H1 (cell line): ENCODE measurements around the gene REC8. TPM values are rescaled to one million over a fixed set of nuclear protein-coding genes. Genes with fewer than 3 reads are reported as not detected.

Experiments used
- CTCF ChIA-PET: fragments of 300-600 bp; sonication (Branson Sonifier 250); formaldehyde crosslinking; loops from one replicate; lab custom pipeline; 2021; ENCODE audit not compliant: partially characterized antibody; lab: Charles Lee
- POLR2A ChIA-PET: fragments of 300-600 bp; sonication (Branson Sonifier 250); formaldehyde crosslinking; loops from one replicate; lab custom pipeline; 2021; ENCODE audit warnings: inconsistent platforms; ENCODE audit not compliant: partially characterized antibody; lab: Charles Lee
- DNase-seq, 2 experiments: peaks; one replicate each; pipeline versions ENCODE4 v3.0.0 to v3.0.0-alpha.2; 2010 to 2022; ENCODE audit warnings: low spot score in 2 of 2, low read depth in 1 of 2, mixed read lengths in 1 of 2
- FAIRE-seq: peaks from 2 replicates; lab custom pipeline; 2011; peaks lifted over from hg19 to GRCh38; lab: Jason Lieb, UNC
- H2AFZ ChIP-seq: 2 replicates; pipeline ENCODE4 v1.8.1; 2012; ENCODE audit warnings: low read length, inconsistent platforms
- H2AK5ac ChIP-seq: 2 replicates; pipeline ENCODE4 v1.6.1; 2013; ENCODE audit warnings: low read depth, low read length
- H2BK120ac ChIP-seq: replicated peaks from 2 replicates; pipeline ENCODE3; 2013; ENCODE audit warnings: low read depth, low read length, inconsistent platforms
- H2BK12ac ChIP-seq: 2 replicates; pipeline ENCODE4 v1.6.1; 2013; ENCODE audit warnings: low read depth, low read length
- H2BK15ac ChIP-seq: 2 replicates; pipeline ENCODE4 v1.6.1; 2013; ENCODE audit warnings: low read length
- H2BK20ac ChIP-seq: 2 replicates; pipeline ENCODE4 v1.6.1; 2013; ENCODE audit warnings: low read length
- H2BK5ac ChIP-seq: 2 replicates; pipeline ENCODE4 v1.6.1; 2013; ENCODE audit warnings: low read depth, low read length
- H3K14ac ChIP-seq: 2 replicates; pipeline ENCODE4 v1.6.1; 2013; ENCODE audit warnings: inconsistent platforms; ENCODE audit not compliant: insufficient read length
- H3K18ac ChIP-seq: 2 replicates; pipeline ENCODE4 v1.6.1; 2013; ENCODE audit warnings: low read length; ENCODE audit errors: extremely low read depth
- H3K23ac ChIP-seq: 2 replicates; pipeline ENCODE4 v1.6.1; 2013; ENCODE audit warnings: inconsistent platforms; ENCODE audit not compliant: insufficient read length
- H3K23me2 ChIP-seq: 2 replicates; pipeline ENCODE4 v1.6.1; 2013; ENCODE audit warnings: low read depth, low read length
- H3K27ac ChIP-seq: 2 replicates; pipeline ENCODE4 v1.6.1; 2011; ENCODE audit warnings: low read depth, low read length, inconsistent platforms
- H3K27me3 ChIP-seq, 4 experiments: replicated peaks in 1 of 4; 1 replicate in 1 of 4; 2 replicates in 3 of 4; pipeline versions ENCODE4 v1.6.1 to v1.8.1; 2011 to 2013; ENCODE audit warnings: low read length in 3 of 4, mild to moderate bottlenecking in 3 of 4, inconsistent platforms in 2 of 4, mixed read lengths in 2 of 4, moderate library complexity in 1 of 4; ENCODE audit not compliant: control insufficient read depth in 3 of 4, insufficient read depth in 3 of 4; ENCODE audit errors: extremely low read depth in 1 of 4
- H3K36me3 ChIP-seq, 4 experiments: 2 replicates each; pipeline versions ENCODE4 v1.6.1 to v1.8.1; 2011 to 2013; ENCODE audit warnings: mild to moderate bottlenecking in 4 of 4, low read length in 3 of 4, moderate library complexity in 2 of 4, control low read depth in 1 of 4, inconsistent platforms in 1 of 4; ENCODE audit not compliant: insufficient read depth in 4 of 4, control insufficient read depth in 2 of 4
- H3K4ac ChIP-seq: replicated peaks from 2 replicates; pipeline ENCODE3; 2013; ENCODE audit warnings: low read length, low read depth, mixed read lengths, inconsistent platforms; ENCODE audit not compliant: insufficient read length
- H3K4me1 ChIP-seq, 4 experiments: replicated peaks in 1 of 4; 1 replicate in 1 of 4; 2 replicates in 3 of 4; pipeline versions ENCODE4 v1.6.1 to v1.8.1; 2011 to 2013; ENCODE audit warnings: low read length in 3 of 4, inconsistent platforms in 2 of 4, mixed read lengths in 1 of 4; ENCODE audit not compliant: insufficient read depth in 4 of 4, control insufficient read depth in 3 of 4
- H3K4me2 ChIP-seq, 2 experiments: 2 replicates each; pipeline versions ENCODE4 v1.6.1 to v1.8.1; 2011 to 2013; ENCODE audit warnings: low read depth in 2 of 2, low read length in 2 of 2, control low read depth in 1 of 2, inconsistent platforms in 1 of 2, mild to moderate bottlenecking in 1 of 2; ENCODE audit not compliant: insufficient read depth in 1 of 2
- H3K4me3 ChIP-seq, 4 experiments: fragments of 200-600, 300-600 bp in 1 of 4; sonication (generic), shearing (Covaris generic), sonication (Bioruptor Twin) in 1 of 4; 2 replicates each; pipeline versions ENCODE4 v1.5.1 to v1.8.1; 2011 to 2016; ENCODE audit warnings: low read length in 4 of 4, low read depth in 3 of 4, control low read depth in 2 of 4, inconsistent platforms in 2 of 4, mild to moderate bottlenecking in 2 of 4, mixed read lengths in 1 of 4, moderate library complexity in 1 of 4; ENCODE audit not compliant: insufficient read depth in 2 of 4; ENCODE audit errors: extremely low read depth in 1 of 4
- H3K56ac ChIP-seq: replicated peaks from 2 replicates; pipeline ENCODE3; 2013; ENCODE audit warnings: low read depth, mild to moderate bottlenecking, mixed read lengths, low read length, inconsistent platforms; ENCODE audit not compliant: insufficient read length
- H3K79me1 ChIP-seq: 2 replicates; pipeline ENCODE4 v1.6.1; 2013; ENCODE audit warnings: low read depth, low read length, control low read depth
- H3K79me2 ChIP-seq, 2 experiments: 2 replicates each; pipeline versions ENCODE4 v1.6.1 to v1.8.1; 2012 to 2013; ENCODE audit warnings: low read length in 2 of 2, mild to moderate bottlenecking in 2 of 2, inconsistent platforms in 1 of 2; ENCODE audit not compliant: insufficient read depth in 2 of 2, control insufficient read depth in 1 of 2
- H3K9ac ChIP-seq, 4 experiments: replicated peaks in 1 of 4; 1 replicate in 1 of 4; 2 replicates in 3 of 4; pipeline versions ENCODE4 v1.6.1 to v1.8.1; 2011 to 2013; ENCODE audit warnings: low read depth in 3 of 4, low read length in 3 of 4, control low read depth in 2 of 4, mild to moderate bottlenecking in 2 of 4, moderate library complexity in 2 of 4, inconsistent platforms in 1 of 4; ENCODE audit errors: extremely low read depth in 1 of 4
- H3K9me3 ChIP-seq, 2 experiments: 2 replicates each; pipeline versions ENCODE4 v1.6.1 to v1.8.1; 2012 to 2013; ENCODE audit warnings: mild to moderate bottlenecking in 2 of 2, moderate library complexity in 2 of 2, control low read depth in 1 of 2, inconsistent platforms in 1 of 2, low read depth in 1 of 2, low read length in 1 of 2, mixed read lengths in 1 of 2; ENCODE audit not compliant: insufficient read depth in 2 of 2
- H4K20me1 ChIP-seq, 2 experiments: replicated peaks in 1 of 2; 2 replicates each; pipeline versions ENCODE3 to v1.8.1; 2011 to 2013; ENCODE audit warnings: inconsistent platforms in 2 of 2, low read length in 2 of 2, mild to moderate bottlenecking in 1 of 2; ENCODE audit not compliant: insufficient read depth in 2 of 2, control insufficient read depth in 1 of 2
- H4K5ac ChIP-seq: 2 replicates; pipeline ENCODE4 v1.6.1; 2013; ENCODE audit warnings: low read length, low read depth, mixed read lengths, inconsistent platforms; ENCODE audit not compliant: insufficient read length
- H4K8ac ChIP-seq: 2 replicates; pipeline ENCODE4 v1.8.0; 2013; ENCODE audit warnings: mild to moderate bottlenecking, moderate library complexity, low read length, inconsistent platforms; ENCODE audit not compliant: insufficient read depth; ENCODE audit errors: extremely low read depth
- H4K91ac ChIP-seq: replicated peaks from 2 replicates; pipeline ENCODE3; 2013; ENCODE audit warnings: low read length, mixed read lengths, inconsistent platforms; ENCODE audit not compliant: insufficient read length
- CBX8 ChIP-seq: fragments of 300-800, 300-1000 bp; sonication (generic); IDR thresholded peaks from 2 replicates; pipeline ENCODE4 v1.7.1; 2016; ENCODE audit warnings: low read depth, low read length, borderline replicate concordance
- GABPA ChIP-seq: IDR thresholded peaks from 2 replicates; pipeline ENCODE4 v1.6.1; 2011; ENCODE audit warnings: mild to moderate bottlenecking, low read length, moderate library complexity, borderline replicate concordance; ENCODE audit not compliant: insufficient read depth
- JUND ChIP-seq: IDR thresholded peaks from 2 replicates; pipeline ENCODE4 v1.6.1; 2011; ENCODE audit warnings: mild to moderate bottlenecking, improper control_type of control experiment, low read length
- RFX5 ChIP-seq: IDR thresholded peaks from 2 replicates; pipeline ENCODE4 v1.6.1; 2011; ENCODE audit warnings: low read depth, low read length, improper control_type of control experiment, borderline replicate concordance
- WGBS, 2 experiments: shearing (Covaris generic) in 1 of 2; methylation state at CpG; one replicate each; pipeline versions ENCODE4 v1.1.6 to v1.1.7; 2013 to 2015; ENCODE audit warnings: low lambda C conversion rate in 2 of 2, mixed read lengths in 2 of 2, inconsistent platforms in 1 of 2, low coverage in 1 of 2, missing lambda C conversion rate in 1 of 2; ENCODE audit not compliant: insufficient replicate concordance in 2 of 2, insufficient coverage in 1 of 2, insufficient read length in 1 of 2; ENCODE audit errors: extremely low coverage in 1 of 2, missing lambda C conversion rate in 1 of 2; 5-methylcytosine and 5-hydroxymethylcytosine counted together
- polyA plus RNA-seq, 7 experiments: library from polyadenylated mRNA; depleted of rRNA in 3 of 7; stranded (reverse) in 5 of 7; unstranded in 2 of 7; fragments of >200 nt in 5 of 7; fragments of 200-250 nt in 2 of 7; gene quantifications; 1 replicate in 5 of 7; 2 replicates in 1 of 7; 4 replicates in 1 of 7; pipeline versions ENCODE4 v1.2.1 to v1.2.3, GENCODE V29; 2011 to 2013; ENCODE audit warnings: missing spikeins in 2 of 7, mixed read lengths in 2 of 7
- total RNA-seq: library from RNA; stranded (reverse); fragmentation: NEBNext Ultra II Directional; extraction: Animal tissue kit (Norgen Biotek cat#: 25700); gene quantifications from 2 replicates; pipeline ENCODE4 v1.2.1, GENCODE V29; 2021
- TF ChIP-seq, protein P1 (sequence below): IDR thresholded peaks from 2 replicates; pipeline ENCODE4 v1.6.1; 2012; ENCODE audit warnings: inconsistent platforms
- TF ChIP-seq, protein P2 (sequence below): IDR thresholded peaks from 2 replicates; pipeline ENCODE4 v1.6.1; 2011; ENCODE audit warnings: low read length, improper control_type of control experiment
- TF ChIP-seq, protein P3 (sequence below), 3 experiments: IDR thresholded peaks; 1 replicate in 2 of 3; 2 replicates in 1 of 3; pipeline versions ENCODE4 v1.5.1 to v1.6.1; 2011; ENCODE audit warnings: low read length in 3 of 3, mild to moderate bottlenecking in 3 of 3, inconsistent platforms in 2 of 3, low read depth in 1 of 3, moderate library complexity in 1 of 3; ENCODE audit not compliant: insufficient read depth in 1 of 3; ENCODE audit errors: control extremely low read depth in 1 of 3

Gene REC8
- total and polyA plus RNA-seq, 2 of the 8 experiments (the other 6 are each of a cell fraction or from before 2014, with no cell fraction given): 9.8 to 28.5 TPM

DNA sequence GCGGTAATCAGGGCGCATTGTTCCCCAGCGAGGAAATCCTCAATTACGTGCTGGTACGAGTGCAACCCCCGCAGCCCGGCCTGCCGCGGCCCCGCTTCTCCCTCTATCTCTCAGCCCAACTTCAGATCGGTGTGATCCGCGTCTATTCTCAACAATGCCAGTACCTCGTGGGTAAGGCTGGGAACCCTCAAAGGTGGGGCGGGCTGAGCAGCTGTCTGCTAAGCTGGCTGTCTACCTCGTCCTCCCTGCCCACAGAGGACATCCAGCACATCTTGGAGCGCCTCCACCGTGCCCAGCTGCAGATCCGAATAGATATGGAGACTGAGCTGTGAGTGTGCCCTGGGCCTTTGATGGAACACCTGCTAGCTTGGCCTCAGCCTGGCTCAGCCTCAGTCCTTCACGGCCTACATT is 996 bp downstream of the REC8 start:
- H4K5ac ChIP-seq: no peak overlapping the region
- H3K23me2 ChIP-seq: peaks cover 5% of the 10 kb centered on the region; the same call in 1 of the 2 replicates
- H2BK5ac ChIP-seq: no peak overlapping the region
- H3K36me3 ChIP-seq: peaks cover 0 to 4% (median 0%) of the 10 kb centered on the region in 4 experiments; a peak in 3 of 8 replicates
- WGBS, 2 experiments: 71% methylated on average over 20 of the region's 20 CpGs; no CpG with 5 or more reads in 1 of the 2 experiments
- POLR2A ChIA-PET: interaction anchor here (0.8 to 10.7 kb wide), 14 partner anchors 8 to 161 kb away, joined by 3 to 158 read pairs (median 5); partner anchors contain the start of genes CARMIL3, CHMP4A, IPO4 and IRF9
- TF ChIP-seq GABPA (no peak), RFX5 (no peak), JUND (no peak), CBX8 (no peak)
- TF ChIP-seq, protein P1, sequence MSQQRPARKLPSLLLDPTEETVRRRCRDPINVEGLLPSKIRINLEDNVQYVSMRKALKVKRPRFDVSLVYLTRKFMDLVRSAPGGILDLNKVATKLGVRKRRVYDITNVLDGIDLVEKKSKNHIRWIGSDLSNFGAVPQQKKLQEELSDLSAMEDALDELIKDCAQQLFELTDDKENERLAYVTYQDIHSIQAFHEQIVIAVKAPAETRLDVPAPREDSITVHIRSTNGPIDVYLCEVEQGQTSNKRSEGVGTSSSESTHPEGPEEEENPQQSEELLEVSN: no peak
- TF ChIP-seq, protein P2, sequence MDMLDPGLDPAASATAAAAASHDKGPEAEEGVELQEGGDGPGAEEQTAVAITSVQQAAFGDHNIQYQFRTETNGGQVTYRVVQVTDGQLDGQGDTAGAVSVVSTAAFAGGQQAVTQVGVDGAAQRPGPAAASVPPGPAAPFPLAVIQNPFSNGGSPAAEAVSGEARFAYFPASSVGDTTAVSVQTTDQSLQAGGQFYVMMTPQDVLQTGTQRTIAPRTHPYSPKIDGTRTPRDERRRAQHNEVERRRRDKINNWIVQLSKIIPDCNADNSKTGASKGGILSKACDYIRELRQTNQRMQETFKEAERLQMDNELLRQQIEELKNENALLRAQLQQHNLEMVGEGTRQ: no peak
- TF ChIP-seq, protein P3, sequence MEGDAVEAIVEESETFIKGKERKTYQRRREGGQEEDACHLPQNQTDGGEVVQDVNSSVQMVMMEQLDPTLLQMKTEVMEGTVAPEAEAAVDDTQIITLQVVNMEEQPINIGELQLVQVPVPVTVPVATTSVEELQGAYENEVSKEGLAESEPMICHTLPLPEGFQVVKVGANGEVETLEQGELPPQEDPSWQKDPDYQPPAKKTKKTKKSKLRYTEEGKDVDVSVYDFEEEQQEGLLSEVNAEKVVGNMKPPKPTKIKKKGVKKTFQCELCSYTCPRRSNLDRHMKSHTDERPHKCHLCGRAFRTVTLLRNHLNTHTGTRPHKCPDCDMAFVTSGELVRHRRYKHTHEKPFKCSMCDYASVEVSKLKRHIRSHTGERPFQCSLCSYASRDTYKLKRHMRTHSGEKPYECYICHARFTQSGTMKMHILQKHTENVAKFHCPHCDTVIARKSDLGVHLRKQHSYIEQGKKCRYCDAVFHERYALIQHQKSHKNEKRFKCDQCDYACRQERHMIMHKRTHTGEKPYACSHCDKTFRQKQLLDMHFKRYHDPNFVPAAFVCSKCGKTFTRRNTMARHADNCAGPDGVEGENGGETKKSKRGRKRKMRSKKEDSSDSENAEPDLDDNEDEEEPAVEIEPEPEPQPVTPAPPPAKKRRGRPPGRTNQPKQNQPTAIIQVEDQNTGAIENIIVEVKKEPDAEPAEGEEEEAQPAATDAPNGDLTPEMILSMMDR (IDR thresholded peaks at IDR 0.05; ENCODE audit: control extremely low read depth in 1 of 3, insufficient read depth in 1 of 3, low read depth in 1 of 3, low read length in 3 of 3): no peak
- TF ChIP-seq, all 59 proteins: peak for 0
- no peak overlapping the region for H3K27ac ChIP-seq
- FAIRE-seq (no peak), DNase-seq (no peak)
- H3K9me3 ChIP-seq: no peaks in the 10 kb centered on the region
- peak overlapping the region in 1 of 4 experiments; percentile 37; a peak in 2 of 7 replicates for H3K9ac ChIP-seq
- no peak overlapping the region for H2BK15ac ChIP-seq
- H3K23ac ChIP-seq: no peak overlapping the region
- peaks cover 0 to 9% (median 7%) of the 10 kb centered on the region in 4 experiments; a peak in 4 of 7 replicates for H3K4me1 ChIP-seq
- H4K20me1 ChIP-seq: peaks cover 0 to 3% of the 10 kb centered on the region in 2 experiments
- H3K4ac ChIP-seq: no peak overlapping the region
- H3K56ac ChIP-seq: no peak overlapping the region
- CTCF ChIA-PET: interaction anchor here (0.9 to 1.5 kb wide), 4 partner anchors 10 to 135 kb away, joined by 3 to 5 read pairs (median 4); partner anchors contain the start of genes CIDEB and IRF9
- H2AFZ ChIP-seq: no peak overlapping the region
- H3K18ac ChIP-seq: no peak overlapping the region
- no peak overlapping the region for H2BK120ac ChIP-seq
- no peaks in the 10 kb centered on the region for H3K79me1 ChIP-seq
- peak overlapping the region; percentile 75 to 96 for H3K4me2 ChIP-seq
- no peak overlapping the region for H3K14ac ChIP-seq
- no peaks in the 10 kb centered on the region for H3K79me2 ChIP-seq
- H2AK5ac ChIP-seq: no peak overlapping the region
- no peak overlapping the region for H4K91ac ChIP-seq
- H2BK12ac ChIP-seq: peak overlapping the region; percentile 55; the same call in 1 of the 2 replicates
- no peak overlapping the region for H2BK20ac ChIP-seq
- no peaks in the 10 kb centered on the region for H3K27me3 ChIP-seq
- H4K8ac ChIP-seq: peak overlapping the region; percentile 59; the same call in 1 of the 2 replicates
- peak overlapping the region; percentile 62 to 77 (median 71); a peak in 7 of 8 replicates for H3K4me3 ChIP-seq
